Lower leg skin (tissue), 3 donors: ENCODE results near the gene SLC46A3.

Experiments
- CTCF ChIP-seq, 3 donors: fragments of 450-650 bp; IDR thresholded peaks; one replicate each; pipeline ENCODE4 v1.5.1; 2016; ENCODE audit warnings: antibody characterized with exemption in 3 of 3, mild to moderate bottlenecking in 3 of 3, moderate library complexity in 2 of 3
- POLR2A ChIP-seq, 2 donors: fragments of 450-650 bp; IDR thresholded peaks; one replicate each; pipeline ENCODE4 v1.6.1; 2016 to 2017; ENCODE audit warnings: antibody characterized with exemption in 2 of 2, mild to moderate bottlenecking in 1 of 2, moderate library complexity in 1 of 2

DNA sequence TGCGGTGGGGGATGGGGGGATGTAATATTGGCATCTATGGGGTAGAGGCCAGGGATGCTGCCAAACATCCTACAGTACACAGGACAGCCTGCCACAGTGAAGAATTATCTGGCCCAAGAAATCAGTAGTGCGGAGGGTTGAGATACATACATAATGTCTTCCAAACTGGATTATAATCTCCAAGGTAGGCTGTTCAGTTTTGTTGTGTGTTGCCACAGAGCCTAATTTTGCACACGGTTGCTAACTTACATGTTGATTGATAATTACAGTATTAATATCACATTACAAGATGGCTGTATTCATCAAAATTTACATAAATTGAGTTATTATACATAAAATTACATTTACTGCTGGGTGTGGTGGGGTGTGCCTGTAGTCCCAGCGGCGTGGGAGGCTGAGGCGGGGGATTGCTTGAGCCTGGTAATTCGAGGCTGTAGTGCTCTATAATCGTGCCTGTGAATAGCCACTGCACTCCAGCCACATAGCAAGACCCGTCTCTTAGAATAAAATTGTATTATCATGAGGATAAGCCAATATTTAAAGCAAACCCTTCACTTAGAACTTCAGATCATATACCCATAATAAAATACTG is 51.8 kb downstream of the SLC46A3 start:
- no peak for TF ChIP-seq POLR2A (IDR thresholded peaks at IDR 0.05)
- no peak for TF ChIP-seq CTCF (IDR thresholded peaks at IDR 0.05)
